ENCODE results near the gene CHEK2. TPM values are rescaled to one million over a fixed set of nuclear protein-coding genes. Genes with fewer than 3 reads are reported as not detected.

The CHEK2 gene
- total and polyA plus RNA-seq, 7 donors = 2.8 to 17.4 (median 4.6) TPM

DNA sequence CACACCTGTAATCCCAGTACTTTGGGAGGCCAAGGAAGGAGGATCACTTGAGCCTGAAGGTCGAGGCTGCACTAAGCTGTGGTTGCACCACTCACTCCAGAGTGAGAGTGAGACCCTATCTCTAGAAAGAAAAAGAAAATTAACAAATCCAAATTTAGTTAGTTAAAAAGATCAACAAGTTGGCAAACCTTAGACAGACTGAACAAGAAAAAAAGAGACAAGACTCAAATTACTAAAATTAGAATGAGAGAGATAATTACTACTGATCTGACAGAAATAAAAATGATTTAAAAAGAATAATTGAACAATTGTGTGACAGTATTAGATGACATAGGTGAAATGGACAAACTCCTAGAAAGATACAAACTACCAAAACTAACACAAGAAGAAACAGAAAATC lies 13.6 kb downstream of the CHEK2 start:
- no peak for TF ChIP-seq POLR2AphosphoS5 (IDR thresholded peaks at IDR 0.05)
- TF ChIP-seq EP300 (IDR thresholded peaks at IDR 0.05) = no peak
- TF ChIP-seq, protein P1, sequence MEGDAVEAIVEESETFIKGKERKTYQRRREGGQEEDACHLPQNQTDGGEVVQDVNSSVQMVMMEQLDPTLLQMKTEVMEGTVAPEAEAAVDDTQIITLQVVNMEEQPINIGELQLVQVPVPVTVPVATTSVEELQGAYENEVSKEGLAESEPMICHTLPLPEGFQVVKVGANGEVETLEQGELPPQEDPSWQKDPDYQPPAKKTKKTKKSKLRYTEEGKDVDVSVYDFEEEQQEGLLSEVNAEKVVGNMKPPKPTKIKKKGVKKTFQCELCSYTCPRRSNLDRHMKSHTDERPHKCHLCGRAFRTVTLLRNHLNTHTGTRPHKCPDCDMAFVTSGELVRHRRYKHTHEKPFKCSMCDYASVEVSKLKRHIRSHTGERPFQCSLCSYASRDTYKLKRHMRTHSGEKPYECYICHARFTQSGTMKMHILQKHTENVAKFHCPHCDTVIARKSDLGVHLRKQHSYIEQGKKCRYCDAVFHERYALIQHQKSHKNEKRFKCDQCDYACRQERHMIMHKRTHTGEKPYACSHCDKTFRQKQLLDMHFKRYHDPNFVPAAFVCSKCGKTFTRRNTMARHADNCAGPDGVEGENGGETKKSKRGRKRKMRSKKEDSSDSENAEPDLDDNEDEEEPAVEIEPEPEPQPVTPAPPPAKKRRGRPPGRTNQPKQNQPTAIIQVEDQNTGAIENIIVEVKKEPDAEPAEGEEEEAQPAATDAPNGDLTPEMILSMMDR (IDR thresholded peaks at IDR 0.05) = no peak
- TF ChIP-seq POLR2A (IDR thresholded peaks at IDR 0.05) = no peak

DNA sequence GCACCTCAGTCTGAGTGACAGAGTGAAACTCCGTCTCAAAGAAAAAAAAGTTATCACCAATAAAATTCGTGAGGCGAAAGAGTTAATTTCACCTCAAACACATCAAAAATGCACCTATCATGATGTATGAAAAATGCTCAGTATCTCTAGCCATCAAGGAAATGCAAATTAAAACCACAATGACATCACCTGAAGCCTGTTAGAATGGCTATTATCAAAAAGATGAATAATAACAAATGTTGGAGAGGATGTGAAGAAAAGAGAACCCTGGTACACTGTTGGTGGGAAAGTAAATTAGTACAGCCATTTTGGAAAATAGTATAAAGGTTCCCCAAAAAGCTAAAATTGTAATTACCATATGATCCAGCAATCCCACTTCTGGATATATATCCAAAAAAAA lies 23.6 kb downstream of the CHEK2 start:
- no peaks in the 10 kb centered on the region for H3K9me3 ChIP-seq
- TF ChIP-seq POLR2A (IDR thresholded peaks at IDR 0.05) (no peak), EP300 (IDR thresholded peaks at IDR 0.05) (no peak), POLR2AphosphoS5 (IDR thresholded peaks at IDR 0.05) (no peak)
- TF ChIP-seq, protein P1 (IDR thresholded peaks at IDR 0.05) = no peak
- 94% methylated on average over 3 of the region's 3 CpGs for WGBS, 2 donors
- H3K27me3 ChIP-seq = no peaks in the 10 kb centered on the region
- H3K4me1 ChIP-seq = no peaks in the 10 kb centered on the region
- no peak for DNase-seq
- no peaks in the 10 kb centered on the region for H3K36me3 ChIP-seq
- no peak overlapping the region for H3K27ac ChIP-seq
- no peak overlapping the region for H3K4me3 ChIP-seq
- intact Hi-C loops (cut with DNase I) = no loop called here

More for the DNA sequence above, 13.6 kb downstream of the CHEK2 start:
- no peaks in the 10 kb centered on the region for H3K4me1 ChIP-seq
- H3K27me3 ChIP-seq = no peaks in the 10 kb centered on the region
- 94 to 96% methylated on average over 1 of the region's 1 CpG for WGBS, 2 donors
- H3K27ac ChIP-seq = no peak overlapping the region
- intact Hi-C loops (cut with DNase I) = no loop called here
- H3K9me3 ChIP-seq = no peaks in the 10 kb centered on the region
- H3K36me3 ChIP-seq = no peaks in the 10 kb centered on the region
- no peak for DNase-seq
- no peak overlapping the region for H3K4me3 ChIP-seq

DNA sequence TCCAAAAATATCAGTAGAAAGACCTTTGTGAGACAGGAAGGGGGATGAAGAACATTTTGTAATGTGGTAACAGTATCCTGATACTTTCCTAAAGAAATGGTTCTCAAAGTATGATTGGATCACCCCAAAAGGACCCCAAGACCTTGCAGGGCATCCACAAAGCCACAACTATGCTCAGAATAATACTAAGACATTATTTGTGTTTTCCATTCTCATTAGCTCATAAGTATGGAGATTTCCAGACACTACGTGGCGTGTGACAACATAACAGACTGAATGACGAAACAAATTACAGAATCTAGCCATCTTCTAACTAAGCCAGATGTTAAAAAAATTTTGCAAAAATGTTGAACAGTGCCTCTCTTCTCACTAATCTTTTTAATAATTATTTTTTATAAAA lies 24.9 kb downstream of the CHEK2 start:
- DNase-seq = no peak
- no peaks in the 10 kb centered on the region for H3K4me1 ChIP-seq
- H3K27me3 ChIP-seq = no peaks in the 10 kb centered on the region
- intact Hi-C loops (cut with DNase I) = no loop called here
- H3K36me3 ChIP-seq = no peaks in the 10 kb centered on the region
- WGBS, 2 donors = 96 to 98% methylated on average over 3 of the region's 3 CpGs
- no peak overlapping the region for H3K4me3 ChIP-seq
- H3K9me3 ChIP-seq = no peaks in the 10 kb centered on the region
- H3K27ac ChIP-seq = no peak overlapping the region
- no peak for TF ChIP-seq POLR2A (IDR thresholded peaks at IDR 0.05)
- TF ChIP-seq, protein P1 (IDR thresholded peaks at IDR 0.05) = no peak
- TF ChIP-seq POLR2AphosphoS5 (IDR thresholded peaks at IDR 0.05) = no peak
- TF ChIP-seq EP300 (IDR thresholded peaks at IDR 0.05) = no peak

DNA sequence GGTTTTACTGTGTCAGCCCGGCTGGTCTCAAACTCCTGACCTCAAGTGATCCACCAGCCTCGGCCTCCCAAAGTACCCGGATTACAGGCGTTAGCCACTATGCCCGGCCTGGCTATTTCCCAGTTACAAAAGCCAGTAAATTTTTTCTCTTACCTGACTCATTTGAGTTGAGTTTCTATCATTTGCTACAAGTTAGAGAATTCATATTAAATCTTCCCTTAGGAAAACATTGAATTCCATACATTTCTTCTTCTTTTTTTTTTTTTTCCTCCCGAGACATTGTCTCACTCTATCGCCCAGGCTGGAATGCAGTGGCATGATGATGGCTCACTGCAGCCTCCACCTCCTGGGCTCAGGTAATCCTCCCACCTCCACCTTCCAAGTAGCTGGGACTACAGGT lies 26.0 kb downstream of the CHEK2 start:
- no peaks in the 10 kb centered on the region for H3K9me3 ChIP-seq
- H3K27ac ChIP-seq = no peak overlapping the region
- no peaks in the 10 kb centered on the region for H3K36me3 ChIP-seq
- DNase-seq = no peak
- WGBS, 2 donors = 93% methylated on average over 7 of the region's 7 CpGs
- H3K4me1 ChIP-seq = no peaks in the 10 kb centered on the region
- no peaks in the 10 kb centered on the region for H3K27me3 ChIP-seq
- H3K4me3 ChIP-seq = no peak overlapping the region
- intact Hi-C loops (cut with DNase I) = no loop called here
- TF ChIP-seq EP300 (IDR thresholded peaks at IDR 0.05) (no peak), POLR2AphosphoS5 (IDR thresholded peaks at IDR 0.05) (no peak), POLR2A (IDR thresholded peaks at IDR 0.05) (no peak)
- TF ChIP-seq, protein P1 (IDR thresholded peaks at IDR 0.05) = no peak

DNA sequence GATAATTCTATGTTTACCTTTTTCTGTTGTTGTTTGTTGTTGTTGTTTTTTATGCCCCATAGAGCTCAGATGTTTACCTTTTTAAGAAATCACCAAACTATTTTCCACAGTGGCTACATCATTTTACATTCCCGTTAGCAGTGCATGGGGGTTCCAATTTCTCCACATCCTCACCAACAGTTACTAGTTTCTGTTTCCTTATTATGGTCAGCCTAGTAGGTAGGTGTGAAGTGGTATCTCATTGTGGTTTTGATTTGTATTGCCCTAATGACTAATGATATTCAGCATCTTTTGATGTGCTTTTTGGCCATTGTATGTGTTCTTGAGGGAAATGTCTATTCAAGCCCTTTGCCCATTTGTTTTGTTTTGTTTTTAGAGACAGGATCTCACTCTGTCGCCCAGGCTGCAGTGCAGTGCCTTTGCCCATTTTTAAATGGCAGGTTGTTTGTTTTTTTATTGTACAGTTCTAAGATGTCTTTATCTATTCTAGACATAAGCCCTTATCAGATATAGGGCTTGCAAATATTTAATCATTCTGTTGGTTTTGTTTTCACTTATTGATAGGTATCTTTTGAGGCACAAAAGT lies 27.5 kb downstream of the CHEK2 start:
- H3K36me3 ChIP-seq = no peaks in the 10 kb centered on the region
- H3K27ac ChIP-seq = no peak overlapping the region
- H3K9me3 ChIP-seq = no peaks in the 10 kb centered on the region
- 88 to 92% methylated on average over 2 of the region's 2 CpGs for WGBS, 2 donors
- peaks cover 0 to 4% (median 2%) of the 10 kb centered on the region in 4 donors for H3K4me1 ChIP-seq
- H3K4me3 ChIP-seq = no peak overlapping the region
- no peaks in the 10 kb centered on the region for H3K27me3 ChIP-seq
- no peak for DNase-seq
- TF ChIP-seq POLR2AphosphoS5 (IDR thresholded peaks at IDR 0.05) (no peak), EP300 (IDR thresholded peaks at IDR 0.05) (no peak), POLR2A (IDR thresholded peaks at IDR 0.05) (no peak)
- TF ChIP-seq, protein P1 (IDR thresholded peaks at IDR 0.05) = no peak
- intact Hi-C loops (cut with DNase I) = no loop called here

All from sigmoid colon (tissue), 7 donors.